Breast epithelium (tissue), 4 donors: ENCODE data around the gene TRPM2. TPM values are rescaled to one million over a fixed set of nuclear protein-coding genes. Genes with fewer than 3 reads are reported as not detected.

Experiments used
- DNase-seq, 2 donors: peaks; one replicate each; pipeline ENCODE4 v3.0.0-alpha.2; 2019; ENCODE audit warnings: low spot score in 2 of 2
- H3K27ac ChIP-seq, 2 donors: fragments of 200-600 bp; sonication (generic) in 1 of 2; one replicate each; pipeline ENCODE4 v1.5.1; 2016 to 2019; ENCODE audit warnings: mild to moderate bottlenecking in 1 of 2
- H3K27me3 ChIP-seq, 2 donors: fragments of 200-600 bp; sonication (generic) in 1 of 2; one replicate each; pipeline versions ENCODE4 v1.5.1 to v1.6.0; 2017 to 2019; ENCODE audit warnings: control low read depth in 1 of 2, mild to moderate bottlenecking in 1 of 2
- H3K36me3 ChIP-seq: fragments of 200-600 bp; one replicate; pipeline ENCODE4 v1.5.1; 2019
- H3K4me1 ChIP-seq, 2 donors: fragments of 200-600 bp; sonication (generic); one replicate each; pipeline ENCODE4 v1.5.1; 2016 to 2019; ENCODE audit warnings: control low read depth in 1 of 2
- H3K4me3 ChIP-seq, 3 donors: fragments of 200-600 bp; sonication (generic); 1 replicate in 2 of 3; 2 replicates in 1 of 3; pipeline ENCODE4 v1.5.1; 2016 to 2019; ENCODE audit warnings: mild to moderate bottlenecking in 3 of 3, moderate library complexity in 2 of 3
- H3K9me3 ChIP-seq, 2 donors: fragments of 200-600 bp; sonication (generic) in 1 of 2; one replicate each; pipeline ENCODE4 v1.5.1; 2016 to 2019; ENCODE audit warnings: control low read depth in 1 of 2
- CTCF ChIP-seq, 3 donors: fragments of 450-650 bp; IDR thresholded peaks; one replicate each; pipeline ENCODE4 v1.5.1; 2016 to 2017; ENCODE audit warnings: antibody characterized with exemption in 3 of 3, mild to moderate bottlenecking in 3 of 3, moderate library complexity in 3 of 3
- POLR2A ChIP-seq: fragments of 450-650 bp; IDR thresholded peaks from one replicate; pipeline ENCODE4 v1.6.1; 2016; ENCODE audit warnings: antibody characterized with exemption, mild to moderate bottlenecking, moderate library complexity
- POLR2AphosphoS5 ChIP-seq, 3 donors: sonication (generic); formaldehyde crosslinking; IDR thresholded peaks; one replicate each; pipeline ENCODE4 v1.6.1; 2017; ENCODE audit warnings: antibody characterized with exemption in 3 of 3
- intact Hi-C: fragments of 100-400 bp; cut with DNase I; formaldehyde crosslinking; loops from one replicate; pipeline ENCODE4 v1.15.1; 2023; ENCODE audit warnings: low total_unique reads
- total RNA-seq, 3 donors: library from RNA; depleted of rRNA; stranded (reverse); fragments of >200 nt; gene quantifications; one replicate each; pipeline ENCODE4 v1.1.0, GENCODE V29; 2016

The TRPM2 gene
- total RNA-seq, 3 donors from 2014 or later, result 4.3 to 7.9 (median 7.2) TPM

- Histone ChIP-seq H3K27me3 (no peaks in the 10 kb centered on the region), H3K27ac (peak overlapping the region; percentile 48 to 76), H3K9me3 (no peaks in the 10 kb centered on the region), H3K4me3 (peak overlapping the region in 1 of 3 donors; percentile 3), H3K4me1 (peaks cover 3 to 33% of the 10 kb centered on the region in 2 donors), H3K36me3 (no peaks in the 10 kb centered on the region)
- no peak for TF ChIP-seq POLR2AphosphoS5 (IDR thresholded peaks at IDR 0.05)
- no peak for TF ChIP-seq POLR2A
- DNase-seq, result no peak
- intact Hi-C loops, result no loop called here
Observed at GRCh38 chr21:44306936-44307704, 46.3 kb upstream of the TRPM2 start.

GRCh38 chr21:44310628-44311507 lies 42.6 kb upstream of the TRPM2 start:
- H3K9me3 ChIP-seq, result no peaks in the 10 kb centered on the region
- peaks cover 3 to 9% of the 10 kb centered on the region in 2 donors for H3K4me1 ChIP-seq
- H3K36me3 ChIP-seq, result no peaks in the 10 kb centered on the region
- no peaks in the 10 kb centered on the region for H3K27me3 ChIP-seq
- no peak for DNase-seq
- H3K4me3 ChIP-seq, result no peak overlapping the region
- TF ChIP-seq CTCF (IDR thresholded peaks at IDR 0.05) (no peak), POLR2AphosphoS5 (IDR thresholded peaks at IDR 0.05) (no peak), POLR2A (no peak)
- no peak overlapping the region for H3K27ac ChIP-seq
- intact Hi-C loops, result no loop called here

- intact Hi-C loops, result no loop called here
- H3K4me3 ChIP-seq, result no peak overlapping the region
- no peak overlapping the region for H3K27ac ChIP-seq
- H3K4me1 ChIP-seq, result peaks cover 0 to 3% of the 10 kb centered on the region in 2 donors
- DNase-seq, result no peak
- H3K36me3 ChIP-seq, result no peaks in the 10 kb centered on the region
- H3K9me3 ChIP-seq, result no peaks in the 10 kb centered on the region
- H3K27me3 ChIP-seq, result no peaks in the 10 kb centered on the region
- TF ChIP-seq POLR2AphosphoS5 (IDR thresholded peaks at IDR 0.05), result no peak
Observed at GRCh38 chr21:44312089-44312488, 41.3 kb upstream of the TRPM2 start.

GRCh38 chr21:44312716-44313115 lies 40.7 kb upstream of the TRPM2 start:
- no peaks in the 10 kb centered on the region for H3K27me3 ChIP-seq
- H3K36me3 ChIP-seq, result no peaks in the 10 kb centered on the region
- no peak overlapping the region for H3K4me3 ChIP-seq
- DNase-seq, result no peak
- H3K27ac ChIP-seq, result no peak overlapping the region
- H3K4me1 ChIP-seq, result peaks cover 0 to 3% of the 10 kb centered on the region in 2 donors
- intact Hi-C loops, result no loop called here
- TF ChIP-seq POLR2A, result no peak
- no peak for TF ChIP-seq CTCF (IDR thresholded peaks at IDR 0.05)
- TF ChIP-seq POLR2AphosphoS5 (IDR thresholded peaks at IDR 0.05), result no peak
- no peaks in the 10 kb centered on the region for H3K9me3 ChIP-seq

GRCh38 chr21:44313451-44313850 lies 40.0 kb upstream of the TRPM2 start:
- DNase-seq, result no peak
- H3K36me3 ChIP-seq, result no peaks in the 10 kb centered on the region
- H3K27ac ChIP-seq, result no peak overlapping the region
- H3K4me1 ChIP-seq, result no peaks in the 10 kb centered on the region
- intact Hi-C loops, result no loop called here
- no peaks in the 10 kb centered on the region for H3K9me3 ChIP-seq
- TF ChIP-seq CTCF (IDR thresholded peaks at IDR 0.05) (no peak), POLR2A (no peak), POLR2AphosphoS5 (IDR thresholded peaks at IDR 0.05) (no peak)
- H3K4me3 ChIP-seq, result no peak overlapping the region
- no peaks in the 10 kb centered on the region for H3K27me3 ChIP-seq

- TF ChIP-seq POLR2AphosphoS5 (IDR thresholded peaks at IDR 0.05) (no peak), POLR2A (no peak), CTCF (IDR thresholded peaks at IDR 0.05) (no peak)
- Histone ChIP-seq H3K4me3 (no peak overlapping the region), H3K9me3 (no peaks in the 10 kb centered on the region), H3K4me1 (no peaks in the 10 kb centered on the region), H3K27me3 (no peaks in the 10 kb centered on the region), H3K36me3 (no peaks in the 10 kb centered on the region), H3K27ac (no peak overlapping the region)
- no peak for DNase-seq
- intact Hi-C loops, result no loop called here
Observed at GRCh38 chr21:44314128-44314527, 39.3 kb upstream of the TRPM2 start.
